Measurements from ENCODE around the gene SMAP1. TPM values are rescaled to one million over a fixed set of nuclear protein-coding genes. Genes with fewer than 3 reads are reported as not detected.

The SMAP1 gene
- total RNA-seq, 1 experiment from 2014 or later, result 3.5 TPM

DNA sequence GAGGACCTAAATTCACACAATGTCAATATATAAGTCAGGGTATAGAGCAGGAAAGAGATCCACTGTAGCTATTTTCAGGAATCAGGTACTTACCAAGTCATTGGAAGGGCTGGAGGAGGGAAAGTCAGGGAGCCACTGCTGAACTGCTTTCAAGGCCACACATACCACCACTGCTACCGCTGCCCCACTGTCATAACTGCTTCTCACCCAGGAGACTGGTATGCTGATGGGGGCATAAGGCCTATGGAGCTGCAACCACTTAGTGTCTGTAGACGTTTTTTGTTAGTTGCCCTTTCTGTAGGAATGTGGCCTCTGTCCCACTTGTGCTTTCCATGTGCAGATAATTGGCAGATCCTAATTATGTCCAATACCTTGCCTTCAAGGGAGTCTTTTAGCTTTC is 5.4 kb downstream of the SMAP1 start:
- no TSS peak for BruUV-seq (replicated peaks)
- Histone ChIP-seq H3K4me1 (ENCODE audit: control insufficient read depth in 1 of 2, insufficient read depth in 2 of 2, low read length in 2 of 2) (peaks cover 9 to 26% of the 10 kb centered on the region in 2 experiments), H3K36me3 (ENCODE audit: control insufficient read depth in 1 of 2, insufficient read depth in 2 of 2, low read length in 2 of 2) (no peaks in the 10 kb centered on the region), H3K9me2 (ENCODE audit: insufficient read depth) (no peaks in the 10 kb centered on the region), H3K9ac (ENCODE audit: low read length) (no peak overlapping the region), H3K4me3 (replicated peaks in 1 of 2; ENCODE audit: low read depth in 1 of 2, low read length in 2 of 2) (no peak overlapping the region), H2AFZ (ENCODE audit: low read depth, low read length, poor library complexity, severe bottlenecking) (no peak overlapping the region), H4K20me1 (ENCODE audit: insufficient read depth) (no peaks in the 10 kb centered on the region; the same call in 1 of the 2 replicates), H3K27ac (ENCODE audit: low read depth, low read length) (no peak overlapping the region), H3K4me2 (ENCODE audit: low read length) (no peak overlapping the region), H3K79me2 (ENCODE audit: insufficient read depth, low read length) (peaks cover 91% of the 10 kb centered on the region), H3K27me3 (ENCODE audit: insufficient read depth, low read length) (no peaks in the 10 kb centered on the region), H3K9me3 (ENCODE audit: control insufficient read depth in 1 of 2, insufficient read depth in 1 of 2, low read depth in 1 of 2, low read length in 2 of 2) (no peaks in the 10 kb centered on the region)
- intact Hi-C loops (cut with micrococcal nuclease), result loop anchor here (5.0 kb wide), 1 partner anchor 361 kb away; no protein-coding TSS in a partner anchor
- DNase-seq (ENCODE audit: low read depth, low spot score) (no peak), ATAC-seq (no peak)
- no peak for TF ChIP-seq ELF1 (IDR thresholded peaks at IDR 0.05; ENCODE audit: borderline replicate concordance, low read depth)
- TF ChIP-seq, protein P1, sequence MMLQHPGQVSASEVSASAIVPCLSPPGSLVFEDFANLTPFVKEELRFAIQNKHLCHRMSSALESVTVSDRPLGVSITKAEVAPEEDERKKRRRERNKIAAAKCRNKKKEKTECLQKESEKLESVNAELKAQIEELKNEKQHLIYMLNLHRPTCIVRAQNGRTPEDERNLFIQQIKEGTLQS (IDR thresholded peaks at IDR 0.05), result no peak
- no peak for TF ChIP-seq YY1 (IDR thresholded peaks at IDR 0.05; ENCODE audit: extremely low read depth, insufficient replicate concordance, low read depth, low read length)
- no peak for TF ChIP-seq REST (IDR thresholded peaks at IDR 0.05; ENCODE audit: low read depth)
- no peak for TF ChIP-seq ZNF274 (IDR thresholded peaks at IDR 0.05; ENCODE audit: low read depth, low read length)
- no peak for TF ChIP-seq FOSL1 (IDR thresholded peaks at IDR 0.05; ENCODE audit: low read depth)
- no peak for TF ChIP-seq SIN3A (IDR thresholded peaks at IDR 0.05; ENCODE audit: low read depth)
- no peak for TF ChIP-seq MAX (IDR thresholded peaks at IDR 0.05)
- no peak for TF ChIP-seq CTCF (IDR thresholded peaks at IDR 0.05 in 2 of 3, conservative IDR thresholded peaks at IDR 0.05 in 1 of 3; ENCODE audit: borderline replicate concordance in 1 of 3, insufficient read depth in 1 of 3, low read depth in 2 of 3, low read length in 2 of 3)
- TF ChIP-seq POLR2A (IDR thresholded peaks at IDR 0.05; ENCODE audit: borderline replicate concordance, extremely low read depth, insufficient read depth, insufficient read length), result no peak
- RAD21 ChIA-PET (ENCODE audit: low non-redundant PET in 1 of 2, low total read pairs in 2 of 2, uncharacterized antibody in 2 of 2, unreplicated experiment in 2 of 2), result no interaction called here
- CTCF ChIA-PET, result interaction anchor here (1.0 kb wide), 1 partner anchor 14 kb away, joined by 3 read pairs; no protein-coding TSS in a partner anchor
- POLR2A ChIA-PET, result no interaction called here
